Bronchial epithelial cell (primary cell): Measurements from ENCODE around the gene RIT2. TPM values are rescaled to one million over a fixed set of nuclear protein-coding genes. Genes with fewer than 3 reads are reported as not detected.

ENCODE experiments used
- DNase-seq: peaks from one replicate; pipeline ENCODE4 v3.0.0-alpha.2; 2010; ENCODE audit warnings: low read depth
- FAIRE-seq: peaks from 2 replicates; lab custom pipeline; 2011; peaks lifted over from hg19 to GRCh38; lab: Jason Lieb, UNC
- H3K27me3 ChIP-seq: 2 replicates; pipeline ENCODE4 v1.5.1; 2011; ENCODE audit warnings: low read length; ENCODE audit not compliant: control insufficient read depth, insufficient read depth
- H3K36me3 ChIP-seq: 2 replicates; pipeline ENCODE4 v1.5.1; 2011; ENCODE audit warnings: low read length; ENCODE audit not compliant: control insufficient read depth, insufficient read depth
- H3K4me3 ChIP-seq: 2 replicates; pipeline ENCODE4 v1.5.1; 2011; ENCODE audit warnings: mild to moderate bottlenecking, low read depth, low read length, control low read depth
- CTCF ChIP-seq: IDR thresholded peaks from 2 replicates; pipeline ENCODE4 v1.5.1; 2011; ENCODE audit warnings: mild to moderate bottlenecking, moderate library complexity, low read length, control low read depth, inconsistent platforms; ENCODE audit not compliant: insufficient read depth, severe bottlenecking
- total RNA-seq: library from RNA; depleted of rRNA; stranded (reverse); fragments of >200 nt; gene quantifications from 2 replicates; pipeline ENCODE4 v1.2.1, GENCODE V29; 2014

The RIT2 gene
- total RNA-seq, 1 donor from 2014 or later = not detected

GRCh38 chr18:42929857-42930256 is 185.6 kb downstream of the RIT2 start:
- Histone ChIP-seq H3K4me3 (no peak overlapping the region), H3K27me3 (no peaks in the 10 kb centered on the region), H3K36me3 (no peaks in the 10 kb centered on the region)
- no peak for TF ChIP-seq CTCF
- DNase-seq (peak; percentile 48), FAIRE-seq (no peak)

DNA sequence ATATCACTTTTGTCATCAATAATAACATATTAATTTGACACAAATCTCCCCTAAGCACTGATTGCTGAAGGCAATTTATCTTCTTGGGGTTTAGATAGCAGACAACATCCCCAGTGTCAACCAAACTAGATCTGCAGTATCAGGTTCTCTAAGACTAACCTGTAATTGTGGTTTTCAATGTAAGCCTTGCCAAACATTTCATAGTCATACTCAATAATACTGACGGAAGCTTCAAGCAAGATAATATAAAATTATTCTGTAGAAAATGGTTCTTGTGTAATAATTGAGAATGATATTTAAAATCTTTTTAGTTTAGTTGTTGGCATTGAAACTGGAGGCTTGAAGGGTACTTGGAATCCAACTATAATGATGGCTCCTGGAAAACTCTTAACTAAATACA is 186.3 kb downstream of the RIT2 start:
- FAIRE-seq (no peak), DNase-seq (no peak)
- no peak for TF ChIP-seq CTCF
- no peaks in the 10 kb centered on the region for H3K36me3 ChIP-seq
- H3K4me3 ChIP-seq = no peak overlapping the region
- H3K27me3 ChIP-seq = no peaks in the 10 kb centered on the region

- no peaks in the 10 kb centered on the region for H3K36me3 ChIP-seq
- no peak for FAIRE-seq
- H3K4me3 ChIP-seq = no peak overlapping the region
- peak; percentile 32 for DNase-seq
- H3K27me3 ChIP-seq = no peaks in the 10 kb centered on the region
- TF ChIP-seq CTCF = no peak
Measured at GRCh38 chr18:42925036-42925435, 190.4 kb downstream of the RIT2 start.

DNA sequence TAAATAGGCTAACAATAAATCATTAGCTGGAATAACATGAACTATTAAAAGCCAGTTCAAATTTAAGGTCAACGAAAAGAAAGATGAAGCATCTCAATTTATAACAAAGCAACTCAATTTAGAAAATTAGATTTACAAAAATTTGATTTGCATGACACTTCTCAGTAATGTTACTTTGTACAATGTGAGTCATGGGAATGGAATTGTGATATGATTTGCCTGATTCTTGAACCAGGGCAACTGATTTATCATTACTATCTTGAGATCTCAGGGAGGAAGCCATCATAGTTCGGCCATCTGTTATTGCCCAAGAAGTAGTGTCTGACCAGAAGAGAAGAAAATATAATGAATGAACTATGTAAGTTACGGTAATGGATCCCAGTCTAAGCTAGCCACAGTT is 193.1 kb downstream of the RIT2 start:
- no peak for TF ChIP-seq CTCF
- Histone ChIP-seq H3K4me3 (no peak overlapping the region), H3K36me3 (no peaks in the 10 kb centered on the region), H3K27me3 (no peaks in the 10 kb centered on the region)
- DNase-seq (no peak), FAIRE-seq (no peak)

DNA sequence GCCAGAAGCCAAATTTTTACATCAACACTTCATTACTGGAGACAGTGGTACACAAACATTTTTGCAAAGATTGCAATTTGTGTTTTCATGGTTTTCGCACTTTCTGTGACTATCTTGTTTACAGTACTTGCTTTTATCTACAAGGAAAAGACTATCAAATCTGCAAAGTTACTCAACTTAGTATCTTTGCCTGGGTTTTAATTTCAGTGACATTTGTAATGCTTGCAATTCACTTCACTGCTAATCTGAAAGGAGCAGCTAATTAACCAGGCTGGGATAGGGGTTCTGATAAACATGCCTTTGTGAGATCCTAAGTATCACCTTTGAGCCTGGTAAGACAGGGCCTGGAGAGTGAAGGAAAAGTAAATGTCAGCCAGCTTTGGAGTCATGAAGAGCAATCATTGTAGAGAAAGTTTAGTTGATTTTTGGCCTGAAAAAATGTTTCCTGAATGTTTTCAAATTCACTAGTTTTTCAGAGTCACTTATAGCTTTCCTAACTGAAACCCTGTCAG is 194.2 kb downstream of the RIT2 start:
- Histone ChIP-seq H3K27me3 (no peaks in the 10 kb centered on the region), H3K36me3 (no peaks in the 10 kb centered on the region), H3K4me3 (no peak overlapping the region)
- no peak for TF ChIP-seq CTCF
- DNase-seq = no peak
- no peak for FAIRE-seq

GRCh38 chr18:42920621-42921020 is 194.9 kb downstream of the RIT2 start:
- Histone ChIP-seq H3K36me3 (no peaks in the 10 kb centered on the region), H3K4me3 (no peak overlapping the region), H3K27me3 (no peaks in the 10 kb centered on the region)
- FAIRE-seq (no peak), DNase-seq (no peak)
- TF ChIP-seq CTCF = no peak
